Peyer's patch (tissue), 4 donors: Measurements from ENCODE around the gene GPAT2.

Source experiments
- CTCF ChIP-seq, 6 experiments: fragments of 450-650 bp in 4 of 6; fragments of 200-600 bp in 2 of 6; sonication (generic) in 1 of 6; IDR thresholded peaks; one replicate each; pipeline ENCODE4 v1.5.1; 2017 to 2019; ENCODE audit warnings: antibody characterized with exemption in 6 of 6, mild to moderate bottlenecking in 3 of 6, moderate library complexity in 1 of 6
- POLR2A ChIP-seq, 2 donors: fragments of 450-650 bp; IDR thresholded peaks; one replicate each; pipeline ENCODE4 v1.5.1; 2017; ENCODE audit warnings: antibody characterized with exemption in 2 of 2, mild to moderate bottlenecking in 2 of 2, moderate library complexity in 2 of 2

- no peak for TF ChIP-seq CTCF (IDR thresholded peaks at IDR 0.05)
- TF ChIP-seq POLR2A (IDR thresholded peaks at IDR 0.05): no peak
These were observed 38.0 kb upstream of the GPAT2 start for GRCh38 chr2:96072746-96073145.
